ENCODE data around the gene AGRP. TPM values are rescaled to one million over a fixed set of nuclear protein-coding genes. Genes with fewer than 3 reads are reported as not detected.

The AGRP gene
- total and polyA plus RNA-seq, 10 donors: 0.15 to 0.91 (median 0.26) TPM; not detected in 6

GRCh38 chr16:67480833-67481560 is 2.4 kb downstream of the AGRP start, which contains the start of gene ATP6V0D1:
Gene ATP6V0D1, minus strand, starts transcription at chr16:67481157. Its CDS starts 71 bp downstream, at chr16:67481086.
- Histone ChIP-seq H3K4me3 (peak within 1 kb of the TSS; percentile 67 to 99 (median 88)), H3K27ac (peak within 1 kb of the TSS; percentile 91 to 99 (median 95)), H3K36me3 (peaks cover 0 to 38% (median 16%) of the 10 kb centered on the region in 6 donors), H3K27me3 (replicated peaks in 1 of 7) (no peaks in the 10 kb centered on the region), H3K9me3 (no peaks in the 10 kb centered on the region), H3K4me1 (peaks cover 26 to 91% (median 77%) of the 10 kb centered on the region in 6 donors)
- WGBS, 5 donors: 0 to 1% (median 0%) methylated on average over 32 to 57 of the region's 57 CpGs
- intact Hi-C loops (cut with DNase I; ENCODE audit: low total_unique reads): no loop called here
- peak; percentile 99 for DNase-seq
- TF ChIP-seq POLR2A (IDR thresholded peaks at IDR 0.05) (peak; percentile 45 to 70 (median 48)), CTCF (IDR thresholded peaks at IDR 0.05 in 8 of 11, conservative IDR thresholded peaks at IDR 0.05 in 3 of 11) (peak; percentile 80 to 97 (median 90)), POLR2AphosphoS5 (IDR thresholded peaks at IDR 0.05) (peak; percentile 97 to 99 (median 98))

GRCh38 chr16:67477960-67478554 is 5.3 kb downstream of the AGRP start:
- no peak overlapping the region for H3K4me3 ChIP-seq
- intact Hi-C loops (cut with DNase I; ENCODE audit: low total_unique reads): no loop called here
- peaks cover 29 to 91% (median 86%) of the 10 kb centered on the region in 6 donors for H3K4me1 ChIP-seq
- peaks cover 0 to 39% (median 0%) of the 10 kb centered on the region in 6 donors for H3K36me3 ChIP-seq
- no peak overlapping the region for H3K27ac ChIP-seq
- WGBS, 5 donors: 88 to 95% (median 94%) methylated on average over 8 of the region's 8 CpGs
- no peak for TF ChIP-seq POLR2A (IDR thresholded peaks at IDR 0.05)
- no peak for TF ChIP-seq POLR2AphosphoS5 (IDR thresholded peaks at IDR 0.05)
- TF ChIP-seq CTCF (IDR thresholded peaks at IDR 0.05 in 8 of 11, conservative IDR thresholded peaks at IDR 0.05 in 3 of 11): no peak
- no peaks in the 10 kb centered on the region for H3K9me3 ChIP-seq
- DNase-seq: no peak
- H3K27me3 ChIP-seq (replicated peaks in 1 of 7): no peaks in the 10 kb centered on the region

- intact Hi-C loops (cut with DNase I; ENCODE audit: low total_unique reads): no loop called here
- DNase-seq: no peak
- Histone ChIP-seq H3K4me1 (peaks cover 24 to 100% (median 88%) of the 10 kb centered on the region in 6 donors), H3K36me3 (peaks cover 0 to 50% (median 0%) of the 10 kb centered on the region in 6 donors), H3K9me3 (no peaks in the 10 kb centered on the region), H3K27ac (peak overlapping the region in 2 of 8 donors; percentile 1 to 18), H3K27me3 (replicated peaks in 1 of 7) (no peaks in the 10 kb centered on the region), H3K4me3 (no peak overlapping the region)
- 70 to 82% (median 77%) methylated on average over 11 of the region's 11 CpGs for WGBS, 5 donors
- TF ChIP-seq CTCF (IDR thresholded peaks at IDR 0.05 in 8 of 11, conservative IDR thresholded peaks at IDR 0.05 in 3 of 11) (no peak), POLR2AphosphoS5 (IDR thresholded peaks at IDR 0.05) (no peak), POLR2A (IDR thresholded peaks at IDR 0.05) (no peak)
Measured at GRCh38 chr16:67474551-67475455, 8.5 kb downstream of the AGRP start.

Measured in spleen (tissue), 11 donors.